Calu3 (cell line): ENCODE results near the gene TESK2. TPM values are rescaled to one million over a fixed set of nuclear protein-coding genes. Genes with fewer than 3 reads are reported as not detected.

Experiments
- BruUV-seq: library from RNA; stranded (reverse); fragments of 400-500 nt; replicated peaks from 2 replicates; lab custom pipeline; 2021; lab: Mats Ljungman, UMichigan
- CTCF ChIA-PET: fragments of 300-600 bp; sonication (Branson Sonifier 250); formaldehyde crosslinking; loops from one replicate; lab custom pipeline; 2022; ENCODE audit warnings: antibody characterized with exemption; lab: Charles Lee
- DNase-seq: peaks from one replicate; pipeline ENCODE4 v3.0.0; 2022
- H3K27ac Mint-ChIP-seq: one replicate; pipeline ENCODE4 v1.8.0; 2022; ENCODE audit warnings: mixed read lengths; ENCODE audit not compliant: unreplicated experiment
- H3K27me3 Mint-ChIP-seq: one replicate; pipeline ENCODE4 v1.8.0; 2022; ENCODE audit warnings: mixed read lengths; ENCODE audit not compliant: unreplicated experiment
- H3K36me3 Mint-ChIP-seq: one replicate; pipeline ENCODE4 v1.8.0; 2022; ENCODE audit warnings: mild to moderate bottlenecking, moderate library complexity, mixed read lengths; ENCODE audit not compliant: insufficient read depth, unreplicated experiment
- H3K4me1 Mint-ChIP-seq: one replicate; pipeline ENCODE4 v1.8.0; 2022; ENCODE audit warnings: mild to moderate bottlenecking, low read depth, mixed read lengths; ENCODE audit not compliant: unreplicated experiment
- H3K4me3 Mint-ChIP-seq: one replicate; pipeline ENCODE4 v1.8.0; 2022; ENCODE audit warnings: mild to moderate bottlenecking, low read depth, moderate library complexity, mixed read lengths; ENCODE audit not compliant: unreplicated experiment
- H3K9me3 Mint-ChIP-seq: one replicate; pipeline ENCODE4 v1.8.0; 2022; ENCODE audit warnings: low read depth, mixed read lengths; ENCODE audit not compliant: unreplicated experiment
- intact Hi-C: fragments of 100-400 bp; cut with micrococcal nuclease; formaldehyde crosslinking; loops from one replicate; pipeline ENCODE4 v1.10.0; 2022; ENCODE audit not compliant: unreplicated experiment
- total RNA-seq: library from RNA; stranded (reverse); gene quantifications from 2 replicates; pipeline ENCODE4 v1.2.3, GENCODE V29; 2022
- TF ChIP-seq, protein P1 (sequence below): fragments of 200-600 bp; IDR thresholded peaks from one replicate; pipeline ENCODE4 v1.8.0; 2022; ENCODE audit warnings: antibody characterized with exemption; ENCODE audit not compliant: unreplicated experiment

The TESK2 gene
- total RNA-seq, 1 experiment from 2014 or later = 2.3 TPM

DNA sequence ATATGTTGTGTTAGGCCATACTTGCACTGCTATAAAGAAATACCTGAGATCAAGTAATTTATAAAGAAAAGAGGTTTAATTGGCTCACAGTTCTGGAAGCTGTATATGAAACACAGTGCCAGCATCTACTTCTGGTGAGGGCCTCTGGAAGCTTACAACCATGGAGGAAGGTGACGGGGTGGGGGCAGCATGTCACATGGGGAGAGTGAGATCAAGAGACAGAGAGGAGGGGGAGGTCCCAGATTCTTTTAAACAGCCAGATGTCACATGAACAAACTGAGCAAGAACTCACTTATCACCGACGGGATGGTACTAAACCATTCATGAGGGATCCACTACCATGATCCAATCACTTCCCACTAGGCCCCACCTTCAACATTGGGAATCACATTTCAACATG, 42.6 kb downstream of the TESK2 start:
- Mint-ChIP-seq H3K9me3 (no peaks in the 10 kb centered on the region), H3K27ac (no peak overlapping the region), H3K4me3 (no peak overlapping the region), H3K36me3 (no peaks in the 10 kb centered on the region), H3K4me1 (no peaks in the 10 kb centered on the region), H3K27me3 (no peaks in the 10 kb centered on the region)
- BruUV-seq = no TSS peak
- TF ChIP-seq, protein P1, sequence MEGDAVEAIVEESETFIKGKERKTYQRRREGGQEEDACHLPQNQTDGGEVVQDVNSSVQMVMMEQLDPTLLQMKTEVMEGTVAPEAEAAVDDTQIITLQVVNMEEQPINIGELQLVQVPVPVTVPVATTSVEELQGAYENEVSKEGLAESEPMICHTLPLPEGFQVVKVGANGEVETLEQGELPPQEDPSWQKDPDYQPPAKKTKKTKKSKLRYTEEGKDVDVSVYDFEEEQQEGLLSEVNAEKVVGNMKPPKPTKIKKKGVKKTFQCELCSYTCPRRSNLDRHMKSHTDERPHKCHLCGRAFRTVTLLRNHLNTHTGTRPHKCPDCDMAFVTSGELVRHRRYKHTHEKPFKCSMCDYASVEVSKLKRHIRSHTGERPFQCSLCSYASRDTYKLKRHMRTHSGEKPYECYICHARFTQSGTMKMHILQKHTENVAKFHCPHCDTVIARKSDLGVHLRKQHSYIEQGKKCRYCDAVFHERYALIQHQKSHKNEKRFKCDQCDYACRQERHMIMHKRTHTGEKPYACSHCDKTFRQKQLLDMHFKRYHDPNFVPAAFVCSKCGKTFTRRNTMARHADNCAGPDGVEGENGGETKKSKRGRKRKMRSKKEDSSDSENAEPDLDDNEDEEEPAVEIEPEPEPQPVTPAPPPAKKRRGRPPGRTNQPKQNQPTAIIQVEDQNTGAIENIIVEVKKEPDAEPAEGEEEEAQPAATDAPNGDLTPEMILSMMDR = no peak
- intact Hi-C loops = no loop called here
- DNase-seq = no peak
- CTCF ChIA-PET = no interaction called here

DNA sequence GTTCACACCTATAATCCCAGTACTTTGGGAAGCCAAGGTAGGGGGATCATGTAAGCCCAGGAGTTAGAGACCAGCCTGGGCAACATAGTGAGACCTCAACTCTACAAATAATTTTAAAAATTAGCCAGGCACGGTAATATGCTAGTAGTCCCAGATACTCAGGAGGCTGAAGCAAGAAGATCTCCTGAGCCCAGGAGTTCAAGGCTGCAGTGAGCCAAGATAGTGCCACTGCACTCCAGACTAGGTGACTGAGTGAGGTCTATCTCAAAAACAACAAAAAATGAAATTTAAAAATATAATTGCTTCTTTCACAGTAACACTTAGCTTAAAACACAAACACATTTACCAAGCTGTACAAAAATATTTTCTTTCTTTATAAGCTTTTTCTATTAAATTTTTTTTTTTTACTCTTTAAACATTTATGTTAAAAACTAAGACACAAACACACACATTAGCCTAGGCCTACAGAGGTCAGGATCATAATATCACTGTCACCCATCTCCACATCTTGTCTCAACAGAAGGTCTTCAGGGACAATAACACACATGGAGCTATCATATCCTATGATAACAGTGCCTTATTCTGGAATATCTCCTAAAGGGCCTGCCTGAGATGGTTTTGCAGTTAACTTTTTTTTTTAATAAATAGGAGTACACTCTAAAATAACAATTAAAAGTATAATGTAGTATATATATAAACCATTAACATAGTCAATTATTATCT, 43.9 kb downstream of the TESK2 start:
- CTCF ChIA-PET = interaction anchor here (0.6 to 1.0 kb wide), 2 partner anchors 22 to 1090 kb away, joined by 3 read pairs; no protein-coding TSS in a partner anchor
- intact Hi-C loops = no loop called here
- H3K9me3 Mint-ChIP-seq = no peaks in the 10 kb centered on the region
- no peaks in the 10 kb centered on the region for H3K36me3 Mint-ChIP-seq
- no peak overlapping the region for H3K4me3 Mint-ChIP-seq
- H3K4me1 Mint-ChIP-seq = no peaks in the 10 kb centered on the region
- H3K27ac Mint-ChIP-seq = no peak overlapping the region
- H3K27me3 Mint-ChIP-seq = no peaks in the 10 kb centered on the region
- no peak for DNase-seq
- BruUV-seq = no TSS peak
- TF ChIP-seq, protein P1 = no peak

DNA sequence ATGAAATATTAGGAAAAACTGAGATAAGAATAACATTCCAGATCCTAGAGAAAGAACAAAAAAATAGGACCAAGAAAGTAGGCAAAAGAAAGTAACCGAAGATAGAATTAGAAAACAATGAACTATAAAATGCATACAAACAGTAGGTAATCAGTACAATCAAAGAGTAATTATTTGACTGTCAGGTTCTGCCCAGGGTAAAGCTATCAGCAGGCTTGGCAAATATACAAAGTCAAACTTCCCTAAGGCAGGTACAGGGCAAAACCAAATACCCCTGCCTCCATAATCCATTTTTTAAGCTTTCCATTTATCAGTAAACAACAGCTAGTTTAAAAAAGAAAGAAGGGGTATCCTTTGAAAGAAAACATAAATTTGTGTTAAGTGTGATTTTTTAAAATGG, 44.4 kb downstream of the TESK2 start:
- intact Hi-C loops = no loop called here
- Mint-ChIP-seq H3K27me3 (no peaks in the 10 kb centered on the region), H3K36me3 (no peaks in the 10 kb centered on the region), H3K4me1 (no peaks in the 10 kb centered on the region), H3K9me3 (no peaks in the 10 kb centered on the region), H3K27ac (no peak overlapping the region), H3K4me3 (no peak overlapping the region)
- no peak for DNase-seq
- TF ChIP-seq, protein P1 = no peak
- CTCF ChIA-PET = interaction anchor here (0.6 to 1.0 kb wide), 2 partner anchors 22 to 1091 kb away, joined by 3 read pairs; no protein-coding TSS in a partner anchor
- no TSS peak for BruUV-seq

DNA sequence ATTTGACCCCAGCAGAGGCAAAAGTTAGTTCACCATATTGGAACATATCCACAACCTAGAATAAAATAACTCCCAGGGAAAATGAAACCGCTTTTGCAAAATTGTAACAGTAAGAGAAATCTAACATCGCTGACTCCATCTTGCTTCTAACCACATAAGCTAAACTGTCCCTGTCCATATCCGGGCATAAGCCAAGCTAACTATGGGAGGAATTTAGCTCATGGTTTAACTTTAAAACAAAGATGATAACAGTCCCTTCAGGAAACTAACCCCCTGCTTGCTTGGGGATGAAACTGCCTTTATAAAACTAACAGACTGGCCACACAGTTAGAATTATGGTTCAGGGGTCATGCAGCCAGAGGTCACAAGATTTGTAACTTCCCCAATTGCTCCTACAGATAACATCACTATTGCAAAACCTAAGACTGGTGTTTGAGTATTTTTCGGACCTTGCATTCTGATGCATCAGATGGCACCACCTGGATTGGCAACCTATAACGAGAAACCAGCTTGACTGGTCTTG, 46.3 kb downstream of the TESK2 start:
- no peak for DNase-seq
- no TSS peak for BruUV-seq
- H3K4me3 Mint-ChIP-seq = no peak overlapping the region
- H3K4me1 Mint-ChIP-seq = no peaks in the 10 kb centered on the region
- H3K36me3 Mint-ChIP-seq = no peaks in the 10 kb centered on the region
- intact Hi-C loops = no loop called here
- no peaks in the 10 kb centered on the region for H3K9me3 Mint-ChIP-seq
- CTCF ChIA-PET = no interaction called here
- no peak overlapping the region for H3K27ac Mint-ChIP-seq
- H3K27me3 Mint-ChIP-seq = no peaks in the 10 kb centered on the region
- TF ChIP-seq, protein P1 = no peak
